GM23338 (cell line): Measurements from ENCODE around the gene CFTR. TPM values are rescaled to one million over a fixed set of nuclear protein-coding genes. Genes with fewer than 3 reads are reported as not detected.
A peak's percentile ranks its signal among the peaks of the same experiment; 100 is the strongest.

ENCODE experiments used
- ATAC-seq: fragments of 200-7000 bp; cut with Tn5 transposase; 3 replicates; pipeline ENCODE4 v1.9.1; 2020
- DNase-seq: peaks from one replicate; pipeline ENCODE4 v3.0.0-alpha.2; 2015; ENCODE audit warnings: low spot score
- H2AFZ ChIP-seq: fragments of 200-600 bp; sonication (generic); 2 replicates; pipeline ENCODE4 v1.8.0; 2016; ENCODE audit warnings: antibody characterized with exemption, mild to moderate bottlenecking, moderate library complexity
- H3F3A ChIP-seq: fragments of 200-600 bp; sonication (generic); replicated peaks from 2 replicates; pipeline ENCODE4 v1.8.0; 2017; ENCODE audit warnings: antibody characterized with exemption, mixed run types, low read depth
- H3K27ac ChIP-seq: fragments of 200-600 bp; sonication (generic); 2 replicates; pipeline ENCODE4 v1.6.1; 2016; ENCODE audit warnings: low read depth
- H3K27me3 ChIP-seq: fragments of 200-600 bp; sonication (generic); 2 replicates; pipeline ENCODE4 v1.8.0; 2016; ENCODE audit warnings: mild to moderate bottlenecking, mixed run types, moderate library complexity; ENCODE audit not compliant: insufficient read depth
- H3K36me3 ChIP-seq: fragments of 200-600 bp; sonication (generic); 2 replicates; pipeline ENCODE4 v1.8.0; 2016; ENCODE audit warnings: mild to moderate bottlenecking; ENCODE audit not compliant: insufficient read depth
- H3K4me1 ChIP-seq: fragments of 200-600 bp; sonication (generic); 2 replicates; pipeline ENCODE4 v1.8.0; 2016; ENCODE audit warnings: mild to moderate bottlenecking, moderate library complexity; ENCODE audit not compliant: insufficient read depth
- H3K4me2 ChIP-seq: fragments of 200-600 bp; sonication (generic); 2 replicates; pipeline ENCODE4 v1.7.1; 2017; ENCODE audit warnings: mixed run types
- H3K4me3 ChIP-seq: fragments of 200-600 bp; sonication (generic); 2 replicates; pipeline ENCODE4 v1.6.1; 2016; ENCODE audit warnings: mixed run types
- H3K79me2 ChIP-seq: fragments of 200-600 bp; sonication (generic); replicated peaks from 2 replicates; pipeline ENCODE4 v1.8.0; 2017; ENCODE audit warnings: mild to moderate bottlenecking; ENCODE audit not compliant: insufficient read depth
- H3K9me2 ChIP-seq: fragments of 200-600 bp; sonication (generic); 2 replicates; pipeline ENCODE4 v1.8.0; 2017; ENCODE audit not compliant: insufficient read depth
- H4K20me1 ChIP-seq: fragments of 200-600 bp; sonication (generic); replicated peaks from 2 replicates; pipeline ENCODE4 v1.8.0; 2017; ENCODE audit warnings: mild to moderate bottlenecking; ENCODE audit not compliant: insufficient read depth
- H3K27ac Mint-ChIP-seq: 2 replicates; pipeline ENCODE4 v1.8.0; 2020; ENCODE audit warnings: inconsistent platforms, mild to moderate bottlenecking, moderate library complexity, mixed read lengths
- H3K27me3 Mint-ChIP-seq: 3 replicates; pipeline ENCODE4 v1.8.0; 2022; ENCODE audit warnings: low read depth, mild to moderate bottlenecking, moderate library complexity, mixed read lengths, inconsistent platforms; ENCODE audit not compliant: insufficient read depth, poor library complexity
- H3K36me3 Mint-ChIP-seq: 3 replicates; pipeline ENCODE4 v1.8.0; 2021; ENCODE audit warnings: low read depth, mild to moderate bottlenecking, inconsistent platforms, moderate library complexity, mixed read lengths
- H3K4me1 Mint-ChIP-seq: 3 replicates; pipeline ENCODE4 v1.8.0; 2020; ENCODE audit warnings: mild to moderate bottlenecking, inconsistent platforms, mixed read lengths
- H3K4me3 Mint-ChIP-seq: 3 replicates; pipeline ENCODE4 v1.8.0; 2021; ENCODE audit warnings: moderate library complexity, mild to moderate bottlenecking, inconsistent platforms, mixed read lengths
- H3K9me3 Mint-ChIP-seq: 3 replicates; pipeline ENCODE4 v1.8.0; 2020; ENCODE audit warnings: moderate library complexity, mild to moderate bottlenecking, inconsistent platforms, mixed read lengths
- CREB1 ChIP-seq: fragments of 250-450 bp; sonication (Bioruptor Pico); IDR thresholded peaks from 2 replicates; pipeline ENCODE4 v1.5.0; 2020; ENCODE audit warnings: low read depth, mild to moderate bottlenecking, moderate library complexity
- JUNB ChIP-seq: IDR thresholded peaks from one replicate; pipeline ENCODE4 v1.6.1; 2016; ENCODE audit warnings: antibody characterized with exemption; ENCODE audit not compliant: unreplicated experiment
- STAT1 ChIP-seq: IDR thresholded peaks from one replicate; pipeline ENCODE4 v1.6.1; 2016; ENCODE audit warnings: antibody characterized with exemption; ENCODE audit not compliant: unreplicated experiment
- ZNF114 ChIP-seq: fragments of 250-450 bp; sonication (Bioruptor Pico); IDR thresholded peaks from 2 replicates; pipeline ENCODE4 v1.5.0; 2020; ENCODE audit warnings: mild to moderate bottlenecking, moderate library complexity
- ZNF331 ChIP-seq: fragments of 250-450 bp; sonication (Bioruptor Pico); IDR thresholded peaks from 2 replicates; pipeline ENCODE4 v1.5.0; 2020; ENCODE audit warnings: low read depth, mild to moderate bottlenecking, moderate library complexity
- polyA plus RNA-seq: library from polyadenylated mRNA; unstranded; fragments of >200 nt; fragmentation: Nextera tagmentation; extraction: Ambion mirVana; gene quantifications from 2 replicates; pipeline ENCODE4 v1.2.1, GENCODE V29; 2016
- total RNA-seq: library from RNA; depleted of rRNA; stranded (reverse); fragments of >200 nt; shearing (Covaris generic); gene quantifications from 2 replicates; pipeline ENCODE4 v1.2.3, GENCODE V29; 2014
- TF ChIP-seq, protein P1 (sequence below), 2 experiments: fragments of 200-600 bp in 1 of 2; sonication (generic) in 1 of 2; conservative IDR thresholded peaks; 2 replicates each; pipeline versions ENCODE4 v1.5.1 to v1.6.1; 2016 to 2017; ENCODE audit warnings: antibody characterized with exemption in 2 of 2, low read depth in 2 of 2, mild to moderate bottlenecking in 2 of 2, moderate library complexity in 1 of 2
- TF ChIP-seq, protein P2 (sequence below): IDR thresholded peaks from one replicate; pipeline ENCODE4 v1.6.1; 2018; ENCODE audit warnings: antibody characterized with exemption; ENCODE audit not compliant: unreplicated experiment
- TF ChIP-seq, protein P3 (sequence below): fragments of 250-450 bp; sonication (Bioruptor Pico); IDR thresholded peaks from 2 replicates; pipeline ENCODE4 v1.5.0; 2020; ENCODE audit warnings: mild to moderate bottlenecking, moderate library complexity

Gene CFTR
- total and polyA plus RNA-seq, 2 experiments from 2014 or later = 0.45 to 1.2 TPM

DNA sequence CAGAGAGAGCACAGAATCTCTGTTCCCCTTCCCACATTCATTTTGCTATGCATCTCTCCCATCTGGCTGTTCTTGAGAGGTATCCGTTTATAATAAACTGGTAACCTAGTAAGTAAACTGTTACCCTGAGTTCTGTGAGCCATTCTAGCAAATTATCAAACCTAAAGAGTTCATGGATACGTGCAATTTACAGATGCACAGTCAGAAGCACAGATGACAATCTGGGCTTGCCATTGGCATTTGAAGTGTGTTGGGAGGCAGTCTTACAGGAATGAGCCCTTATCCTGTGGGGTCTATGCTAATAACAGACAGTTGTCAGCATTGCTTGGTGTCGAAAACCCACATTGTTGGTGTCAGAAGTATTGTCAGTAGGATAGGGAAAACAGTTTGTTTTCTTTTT lies 151.8 kb downstream of the CFTR start (continued):
- no peak for TF ChIP-seq ZNF114 (CRISPR knock-in tag)
- no peak for TF ChIP-seq ZNF331 (CRISPR knock-in tag)
- TF ChIP-seq, protein P1, sequence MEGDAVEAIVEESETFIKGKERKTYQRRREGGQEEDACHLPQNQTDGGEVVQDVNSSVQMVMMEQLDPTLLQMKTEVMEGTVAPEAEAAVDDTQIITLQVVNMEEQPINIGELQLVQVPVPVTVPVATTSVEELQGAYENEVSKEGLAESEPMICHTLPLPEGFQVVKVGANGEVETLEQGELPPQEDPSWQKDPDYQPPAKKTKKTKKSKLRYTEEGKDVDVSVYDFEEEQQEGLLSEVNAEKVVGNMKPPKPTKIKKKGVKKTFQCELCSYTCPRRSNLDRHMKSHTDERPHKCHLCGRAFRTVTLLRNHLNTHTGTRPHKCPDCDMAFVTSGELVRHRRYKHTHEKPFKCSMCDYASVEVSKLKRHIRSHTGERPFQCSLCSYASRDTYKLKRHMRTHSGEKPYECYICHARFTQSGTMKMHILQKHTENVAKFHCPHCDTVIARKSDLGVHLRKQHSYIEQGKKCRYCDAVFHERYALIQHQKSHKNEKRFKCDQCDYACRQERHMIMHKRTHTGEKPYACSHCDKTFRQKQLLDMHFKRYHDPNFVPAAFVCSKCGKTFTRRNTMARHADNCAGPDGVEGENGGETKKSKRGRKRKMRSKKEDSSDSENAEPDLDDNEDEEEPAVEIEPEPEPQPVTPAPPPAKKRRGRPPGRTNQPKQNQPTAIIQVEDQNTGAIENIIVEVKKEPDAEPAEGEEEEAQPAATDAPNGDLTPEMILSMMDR (conservative IDR thresholded peaks at IDR 0.05; ENCODE audit: low read depth in 2 of 2) = no peak

DNA sequence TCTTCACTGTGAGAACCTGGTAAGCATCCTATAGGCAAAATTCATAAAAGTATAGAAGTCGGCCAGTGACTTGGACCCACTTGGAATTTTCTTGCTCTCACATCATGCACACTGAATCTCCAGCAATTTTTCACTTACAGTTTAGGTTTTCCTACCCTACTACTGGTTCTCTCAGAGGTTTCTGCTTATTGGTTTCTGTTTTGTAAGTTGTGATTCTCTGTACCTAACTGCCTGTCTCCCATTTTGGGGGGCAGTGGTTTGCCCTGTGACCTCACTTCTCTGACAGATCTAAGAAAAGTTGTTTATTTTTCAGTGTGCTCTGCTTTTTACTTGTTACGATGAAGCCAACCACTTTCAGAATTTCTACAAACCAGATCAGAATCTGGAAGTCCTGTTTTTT lies 158.1 kb downstream of the CFTR start:
- no peak for ATAC-seq
- Mint-ChIP-seq H3K9me3 (peaks cover 18% of the 10 kb centered on the region), H3K27ac (no peak overlapping the region), H3K36me3 (peaks cover 14% of the 10 kb centered on the region; the same call in 2 of the 3 replicates), H3K4me3 (no peak overlapping the region), H3K4me1 (no peaks in the 10 kb centered on the region; the same call in 2 of the 3 replicates), H3K27me3 (peaks cover 2% of the 10 kb centered on the region)
- H3F3A ChIP-seq = no peaks in the 10 kb centered on the region
- H3K79me2 ChIP-seq = no peaks in the 10 kb centered on the region
- H3K27me3 ChIP-seq = no peaks in the 10 kb centered on the region
- H3K4me3 ChIP-seq = no peak overlapping the region
- H3K4me1 ChIP-seq = no peaks in the 10 kb centered on the region
- H4K20me1 ChIP-seq = no peaks in the 10 kb centered on the region
- H3K4me2 ChIP-seq = no peak overlapping the region
- H3K36me3 ChIP-seq = no peaks in the 10 kb centered on the region; the same call in 1 of the 2 replicates
- no peak overlapping the region for H3K27ac ChIP-seq
- H3K9me2 ChIP-seq = 0 out of 2 replicates have a peak, but pooled peaks cover 3% of the 10 kb centered on the region
- no peak for TF ChIP-seq CREB1 (CRISPR knock-in tag)
- TF ChIP-seq, protein P2, sequence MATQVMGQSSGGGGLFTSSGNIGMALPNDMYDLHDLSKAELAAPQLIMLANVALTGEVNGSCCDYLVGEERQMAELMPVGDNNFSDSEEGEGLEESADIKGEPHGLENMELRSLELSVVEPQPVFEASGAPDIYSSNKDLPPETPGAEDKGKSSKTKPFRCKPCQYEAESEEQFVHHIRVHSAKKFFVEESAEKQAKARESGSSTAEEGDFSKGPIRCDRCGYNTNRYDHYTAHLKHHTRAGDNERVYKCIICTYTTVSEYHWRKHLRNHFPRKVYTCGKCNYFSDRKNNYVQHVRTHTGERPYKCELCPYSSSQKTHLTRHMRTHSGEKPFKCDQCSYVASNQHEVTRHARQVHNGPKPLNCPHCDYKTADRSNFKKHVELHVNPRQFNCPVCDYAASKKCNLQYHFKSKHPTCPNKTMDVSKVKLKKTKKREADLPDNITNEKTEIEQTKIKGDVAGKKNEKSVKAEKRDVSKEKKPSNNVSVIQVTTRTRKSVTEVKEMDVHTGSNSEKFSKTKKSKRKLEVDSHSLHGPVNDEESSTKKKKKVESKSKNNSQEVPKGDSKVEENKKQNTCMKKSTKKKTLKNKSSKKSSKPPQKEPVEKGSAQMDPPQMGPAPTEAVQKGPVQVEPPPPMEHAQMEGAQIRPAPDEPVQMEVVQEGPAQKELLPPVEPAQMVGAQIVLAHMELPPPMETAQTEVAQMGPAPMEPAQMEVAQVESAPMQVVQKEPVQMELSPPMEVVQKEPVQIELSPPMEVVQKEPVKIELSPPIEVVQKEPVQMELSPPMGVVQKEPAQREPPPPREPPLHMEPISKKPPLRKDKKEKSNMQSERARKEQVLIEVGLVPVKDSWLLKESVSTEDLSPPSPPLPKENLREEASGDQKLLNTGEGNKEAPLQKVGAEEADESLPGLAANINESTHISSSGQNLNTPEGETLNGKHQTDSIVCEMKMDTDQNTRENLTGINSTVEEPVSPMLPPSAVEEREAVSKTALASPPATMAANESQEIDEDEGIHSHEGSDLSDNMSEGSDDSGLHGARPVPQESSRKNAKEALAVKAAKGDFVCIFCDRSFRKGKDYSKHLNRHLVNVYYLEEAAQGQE = no peak
- TF ChIP-seq, protein P3, sequence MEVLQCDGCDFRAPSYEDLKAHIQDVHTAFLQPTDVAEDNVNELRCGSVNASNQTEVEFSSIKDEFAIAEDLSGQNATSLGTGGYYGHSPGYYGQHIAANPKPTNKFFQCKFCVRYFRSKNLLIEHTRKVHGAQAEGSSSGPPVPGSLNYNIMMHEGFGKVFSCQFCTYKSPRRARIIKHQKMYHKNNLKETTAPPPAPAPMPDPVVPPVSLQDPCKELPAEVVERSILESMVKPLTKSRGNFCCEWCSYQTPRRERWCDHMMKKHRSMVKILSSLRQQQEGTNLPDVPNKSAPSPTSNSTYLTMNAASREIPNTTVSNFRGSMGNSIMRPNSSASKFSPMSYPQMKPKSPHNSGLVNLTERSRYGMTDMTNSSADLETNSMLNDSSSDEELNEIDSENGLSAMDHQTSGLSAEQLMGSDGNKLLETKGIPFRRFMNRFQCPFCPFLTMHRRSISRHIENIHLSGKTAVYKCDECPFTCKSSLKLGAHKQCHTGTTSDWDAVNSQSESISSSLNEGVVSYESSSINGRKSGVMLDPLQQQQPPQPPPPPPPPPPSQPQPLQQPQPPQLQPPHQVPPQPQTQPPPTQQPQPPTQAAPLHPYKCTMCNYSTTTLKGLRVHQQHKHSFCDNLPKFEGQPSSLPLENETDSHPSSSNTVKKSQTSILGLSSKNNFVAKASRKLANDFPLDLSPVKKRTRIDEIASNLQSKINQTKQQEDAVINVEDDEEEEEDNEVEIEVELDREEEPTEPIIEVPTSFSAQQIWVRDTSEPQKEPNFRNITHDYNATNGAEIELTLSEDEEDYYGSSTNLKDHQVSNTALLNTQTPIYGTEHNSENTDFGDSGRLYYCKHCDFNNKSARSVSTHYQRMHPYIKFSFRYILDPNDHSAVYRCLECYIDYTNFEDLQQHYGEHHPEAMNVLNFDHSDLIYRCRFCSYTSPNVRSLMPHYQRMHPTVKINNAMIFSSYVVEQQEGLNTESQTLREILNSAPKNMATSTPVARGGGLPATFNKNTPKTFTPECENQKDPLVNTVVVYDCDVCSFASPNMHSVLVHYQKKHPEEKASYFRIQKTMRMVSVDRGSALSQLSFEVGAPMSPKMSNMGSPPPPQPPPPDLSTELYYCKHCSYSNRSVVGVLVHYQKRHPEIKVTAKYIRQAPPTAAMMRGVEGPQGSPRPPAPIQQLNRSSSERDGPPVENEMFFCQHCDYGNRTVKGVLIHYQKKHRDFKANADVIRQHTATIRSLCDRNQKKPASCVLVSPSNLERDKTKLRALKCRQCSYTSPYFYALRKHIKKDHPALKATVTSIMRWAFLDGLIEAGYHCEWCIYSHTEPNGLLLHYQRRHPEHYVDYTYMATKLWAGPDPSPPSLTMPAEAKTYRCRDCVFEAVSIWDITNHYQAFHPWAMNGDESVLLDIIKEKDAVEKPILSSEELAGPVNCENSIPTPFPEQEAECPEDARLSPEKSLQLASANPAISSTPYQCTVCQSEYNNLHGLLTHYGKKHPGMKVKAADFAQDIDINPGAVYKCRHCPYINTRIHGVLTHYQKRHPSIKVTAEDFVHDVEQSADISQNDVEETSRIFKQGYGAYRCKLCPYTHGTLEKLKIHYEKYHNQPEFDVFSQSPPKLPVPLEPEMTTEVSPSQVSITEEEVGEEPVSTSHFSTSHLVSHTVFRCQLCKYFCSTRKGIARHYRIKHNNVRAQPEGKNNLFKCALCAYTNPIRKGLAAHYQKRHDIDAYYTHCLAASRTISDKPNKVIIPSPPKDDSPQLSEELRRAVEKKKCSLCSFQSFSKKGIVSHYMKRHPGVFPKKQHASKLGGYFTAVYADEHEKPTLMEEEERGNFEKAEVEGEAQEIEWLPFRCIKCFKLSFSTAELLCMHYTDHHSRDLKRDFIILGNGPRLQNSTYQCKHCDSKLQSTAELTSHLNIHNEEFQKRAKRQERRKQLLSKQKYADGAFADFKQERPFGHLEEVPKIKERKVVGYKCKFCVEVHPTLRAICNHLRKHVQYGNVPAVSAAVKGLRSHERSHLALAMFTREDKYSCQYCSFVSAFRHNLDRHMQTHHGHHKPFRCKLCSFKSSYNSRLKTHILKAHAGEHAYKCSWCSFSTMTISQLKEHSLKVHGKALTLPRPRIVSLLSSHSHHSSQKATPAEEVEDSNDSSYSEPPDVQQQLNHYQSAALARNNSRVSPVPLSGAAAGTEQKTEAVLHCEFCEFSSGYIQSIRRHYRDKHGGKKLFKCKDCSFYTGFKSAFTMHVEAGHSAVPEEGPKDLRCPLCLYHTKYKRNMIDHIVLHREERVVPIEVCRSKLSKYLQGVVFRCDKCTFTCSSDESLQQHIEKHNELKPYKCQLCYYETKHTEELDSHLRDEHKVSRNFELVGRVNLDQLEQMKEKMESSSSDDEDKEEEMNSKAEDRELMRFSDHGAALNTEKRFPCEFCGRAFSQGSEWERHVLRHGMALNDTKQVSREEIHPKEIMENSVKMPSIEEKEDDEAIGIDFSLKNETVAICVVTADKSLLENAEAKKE (CRISPR knock-in tag) = no peak
- TF ChIP-seq JUNB = no peak
- TF ChIP-seq, protein P1 (conservative IDR thresholded peaks at IDR 0.05; ENCODE audit: low read depth in 2 of 2) = no peak
- no peak for TF ChIP-seq STAT1
- 0 out of 2 replicates have a peak overlapping the region, but pooled peaks have one; percentile 48 for H2AFZ ChIP-seq
- no peak for DNase-seq
